GM23338 (cell line): ENCODE data around the gene FAM217B. TPM values are rescaled to one million over a fixed set of nuclear protein-coding genes. Genes with fewer than 3 reads are reported as not detected.

Experiments
- ATAC-seq: fragments of 200-7000 bp; cut with Tn5 transposase; 3 replicates; pipeline ENCODE4 v1.9.1; 2020
- DNase-seq: peaks from one replicate; pipeline ENCODE4 v3.0.0-alpha.2; 2015; ENCODE audit warnings: low spot score
- H2AFZ ChIP-seq: fragments of 200-600 bp; sonication (generic); 2 replicates; pipeline ENCODE4 v1.8.0; 2016; ENCODE audit warnings: antibody characterized with exemption, mild to moderate bottlenecking, moderate library complexity
- H3F3A ChIP-seq: fragments of 200-600 bp; sonication (generic); replicated peaks from 2 replicates; pipeline ENCODE4 v1.8.0; 2017; ENCODE audit warnings: antibody characterized with exemption, mixed run types, low read depth
- H3K27ac ChIP-seq: fragments of 200-600 bp; sonication (generic); 2 replicates; pipeline ENCODE4 v1.6.1; 2016; ENCODE audit warnings: low read depth
- H3K27me3 ChIP-seq: fragments of 200-600 bp; sonication (generic); 2 replicates; pipeline ENCODE4 v1.8.0; 2016; ENCODE audit warnings: mild to moderate bottlenecking, mixed run types, moderate library complexity; ENCODE audit not compliant: insufficient read depth
- H3K36me3 ChIP-seq: fragments of 200-600 bp; sonication (generic); 2 replicates; pipeline ENCODE4 v1.8.0; 2016; ENCODE audit warnings: mild to moderate bottlenecking; ENCODE audit not compliant: insufficient read depth
- H3K4me1 ChIP-seq: fragments of 200-600 bp; sonication (generic); 2 replicates; pipeline ENCODE4 v1.8.0; 2016; ENCODE audit warnings: mild to moderate bottlenecking, moderate library complexity; ENCODE audit not compliant: insufficient read depth
- H3K4me2 ChIP-seq: fragments of 200-600 bp; sonication (generic); 2 replicates; pipeline ENCODE4 v1.7.1; 2017; ENCODE audit warnings: mixed run types
- H3K4me3 ChIP-seq: fragments of 200-600 bp; sonication (generic); 2 replicates; pipeline ENCODE4 v1.6.1; 2016; ENCODE audit warnings: mixed run types
- H3K79me2 ChIP-seq: fragments of 200-600 bp; sonication (generic); replicated peaks from 2 replicates; pipeline ENCODE4 v1.8.0; 2017; ENCODE audit warnings: mild to moderate bottlenecking; ENCODE audit not compliant: insufficient read depth
- H3K9me2 ChIP-seq: fragments of 200-600 bp; sonication (generic); 2 replicates; pipeline ENCODE4 v1.8.0; 2017; ENCODE audit not compliant: insufficient read depth
- H4K20me1 ChIP-seq: fragments of 200-600 bp; sonication (generic); replicated peaks from 2 replicates; pipeline ENCODE4 v1.8.0; 2017; ENCODE audit warnings: mild to moderate bottlenecking; ENCODE audit not compliant: insufficient read depth
- H3K27ac Mint-ChIP-seq: 2 replicates; pipeline ENCODE4 v1.8.0; 2020; ENCODE audit warnings: inconsistent platforms, mild to moderate bottlenecking, moderate library complexity, mixed read lengths
- H3K27me3 Mint-ChIP-seq: 3 replicates; pipeline ENCODE4 v1.8.0; 2022; ENCODE audit warnings: low read depth, mild to moderate bottlenecking, moderate library complexity, mixed read lengths, inconsistent platforms; ENCODE audit not compliant: insufficient read depth, poor library complexity
- H3K36me3 Mint-ChIP-seq: 3 replicates; pipeline ENCODE4 v1.8.0; 2021; ENCODE audit warnings: low read depth, mild to moderate bottlenecking, inconsistent platforms, moderate library complexity, mixed read lengths
- H3K4me1 Mint-ChIP-seq: 3 replicates; pipeline ENCODE4 v1.8.0; 2020; ENCODE audit warnings: mild to moderate bottlenecking, inconsistent platforms, mixed read lengths
- H3K4me3 Mint-ChIP-seq: 3 replicates; pipeline ENCODE4 v1.8.0; 2021; ENCODE audit warnings: moderate library complexity, mild to moderate bottlenecking, inconsistent platforms, mixed read lengths
- H3K9me3 Mint-ChIP-seq: 3 replicates; pipeline ENCODE4 v1.8.0; 2020; ENCODE audit warnings: moderate library complexity, mild to moderate bottlenecking, inconsistent platforms, mixed read lengths
- CREB1 ChIP-seq: fragments of 250-450 bp; sonication (Bioruptor Pico); IDR thresholded peaks from 2 replicates; pipeline ENCODE4 v1.5.0; 2020; ENCODE audit warnings: low read depth, mild to moderate bottlenecking, moderate library complexity
- ETS1 ChIP-seq: IDR thresholded peaks from 2 replicates; pipeline ENCODE4 v1.6.1; 2016; ENCODE audit warnings: antibody characterized with exemption
- EZH2 ChIP-seq: fragments of 200-600 bp; sonication (generic); IDR thresholded peaks from one replicate; pipeline ENCODE4 v1.8.0; 2017; ENCODE audit warnings: antibody characterized with exemption, mild to moderate bottlenecking, low read depth; ENCODE audit not compliant: unreplicated experiment
- EZH2phosphoT487 ChIP-seq: fragments of 200-600 bp; sonication (generic); IDR thresholded peaks from one replicate; pipeline ENCODE4 v1.8.1; 2018; ENCODE audit warnings: antibody characterized with exemption; ENCODE audit not compliant: unreplicated experiment
- JUNB ChIP-seq: IDR thresholded peaks from one replicate; pipeline ENCODE4 v1.6.1; 2016; ENCODE audit warnings: antibody characterized with exemption; ENCODE audit not compliant: unreplicated experiment
- NANOG ChIP-seq: IDR thresholded peaks from 2 replicates; pipeline ENCODE4 v1.6.1; 2016; ENCODE audit warnings: antibody characterized with exemption, borderline replicate concordance
- POLR2AphosphoS5 ChIP-seq: IDR thresholded peaks from 2 replicates; pipeline ENCODE4 v1.6.1; 2016; ENCODE audit warnings: antibody characterized with exemption, low read depth
- REST ChIP-seq: IDR thresholded peaks from one replicate; pipeline ENCODE4 v1.6.1; 2018; ENCODE audit warnings: antibody characterized with exemption; ENCODE audit not compliant: unreplicated experiment
- STAT1 ChIP-seq: IDR thresholded peaks from one replicate; pipeline ENCODE4 v1.6.1; 2016; ENCODE audit warnings: antibody characterized with exemption; ENCODE audit not compliant: unreplicated experiment
- ZNF114 ChIP-seq: fragments of 250-450 bp; sonication (Bioruptor Pico); IDR thresholded peaks from 2 replicates; pipeline ENCODE4 v1.5.0; 2020; ENCODE audit warnings: mild to moderate bottlenecking, moderate library complexity
- ZNF331 ChIP-seq: fragments of 250-450 bp; sonication (Bioruptor Pico); IDR thresholded peaks from 2 replicates; pipeline ENCODE4 v1.5.0; 2020; ENCODE audit warnings: low read depth, mild to moderate bottlenecking, moderate library complexity
- polyA plus RNA-seq: library from polyadenylated mRNA; unstranded; fragments of >200 nt; fragmentation: Nextera tagmentation; extraction: Ambion mirVana; gene quantifications from 2 replicates; pipeline ENCODE4 v1.2.1, GENCODE V29; 2016
- total RNA-seq: library from RNA; depleted of rRNA; stranded (reverse); fragments of >200 nt; shearing (Covaris generic); gene quantifications from 2 replicates; pipeline ENCODE4 v1.2.3, GENCODE V29; 2014
- TF ChIP-seq, protein P1 (sequence below), 2 experiments: fragments of 200-600 bp in 1 of 2; sonication (generic) in 1 of 2; conservative IDR thresholded peaks; 2 replicates each; pipeline versions ENCODE4 v1.5.1 to v1.6.1; 2016 to 2017; ENCODE audit warnings: antibody characterized with exemption in 2 of 2, low read depth in 2 of 2, mild to moderate bottlenecking in 2 of 2, moderate library complexity in 1 of 2
- TF ChIP-seq, protein P2 (sequence below): fragments of 250-450 bp; sonication (Bioruptor Pico); IDR thresholded peaks from 2 replicates; pipeline ENCODE4 v1.5.0; 2020; ENCODE audit warnings: mild to moderate bottlenecking, moderate library complexity

Gene FAM217B
- total and polyA plus RNA-seq, 2 experiments from 2014 or later = 13.2 to 25.9 TPM

DNA sequence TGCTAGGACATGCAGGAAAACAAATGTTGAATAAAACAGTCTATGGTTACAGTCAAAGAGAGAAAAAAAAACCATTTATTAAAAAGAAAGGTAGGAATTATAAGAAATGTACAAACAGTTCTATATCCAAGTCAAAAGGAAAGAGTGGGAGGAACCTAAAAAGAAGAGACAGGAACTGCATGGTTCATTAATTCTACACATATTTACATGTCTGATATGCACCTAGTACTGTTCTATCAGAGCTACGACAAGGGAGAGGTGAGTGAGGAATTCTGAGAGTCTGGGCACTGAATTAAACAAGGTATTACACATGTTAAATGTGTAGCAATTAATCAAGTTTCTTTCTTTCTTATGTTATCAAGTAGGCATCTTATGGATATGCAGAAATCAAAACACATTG is 48.6 kb upstream of the FAM217B start:
- Mint-ChIP-seq H3K4me3 (no peak overlapping the region), H3K4me1 (no peaks in the 10 kb centered on the region), H3K27ac (no peak overlapping the region), H3K36me3 (no peaks in the 10 kb centered on the region), H3K27me3 (peaks cover 1% of the 10 kb centered on the region), H3K9me3 (no peaks in the 10 kb centered on the region)
- Histone ChIP-seq H3K36me3 (no peaks in the 10 kb centered on the region), H2AFZ (no peak overlapping the region), H4K20me1 (no peaks in the 10 kb centered on the region), H3F3A (no peaks in the 10 kb centered on the region), H3K27ac (no peak overlapping the region), H3K27me3 (0 out of 2 replicates have a peak, but pooled peaks cover 6% of the 10 kb centered on the region), H3K4me3 (no peak overlapping the region), H3K79me2 (no peaks in the 10 kb centered on the region), H3K9me2 (no peaks in the 10 kb centered on the region), H3K4me1 (no peaks in the 10 kb centered on the region), H3K4me2 (no peak overlapping the region)
- TF ChIP-seq JUNB = no peak
- TF ChIP-seq EZH2 = no peak
- no peak for TF ChIP-seq ZNF331 (CRISPR knock-in tag)
- TF ChIP-seq POLR2AphosphoS5 = no peak
- no peak for TF ChIP-seq STAT1
- TF ChIP-seq, protein P1, sequence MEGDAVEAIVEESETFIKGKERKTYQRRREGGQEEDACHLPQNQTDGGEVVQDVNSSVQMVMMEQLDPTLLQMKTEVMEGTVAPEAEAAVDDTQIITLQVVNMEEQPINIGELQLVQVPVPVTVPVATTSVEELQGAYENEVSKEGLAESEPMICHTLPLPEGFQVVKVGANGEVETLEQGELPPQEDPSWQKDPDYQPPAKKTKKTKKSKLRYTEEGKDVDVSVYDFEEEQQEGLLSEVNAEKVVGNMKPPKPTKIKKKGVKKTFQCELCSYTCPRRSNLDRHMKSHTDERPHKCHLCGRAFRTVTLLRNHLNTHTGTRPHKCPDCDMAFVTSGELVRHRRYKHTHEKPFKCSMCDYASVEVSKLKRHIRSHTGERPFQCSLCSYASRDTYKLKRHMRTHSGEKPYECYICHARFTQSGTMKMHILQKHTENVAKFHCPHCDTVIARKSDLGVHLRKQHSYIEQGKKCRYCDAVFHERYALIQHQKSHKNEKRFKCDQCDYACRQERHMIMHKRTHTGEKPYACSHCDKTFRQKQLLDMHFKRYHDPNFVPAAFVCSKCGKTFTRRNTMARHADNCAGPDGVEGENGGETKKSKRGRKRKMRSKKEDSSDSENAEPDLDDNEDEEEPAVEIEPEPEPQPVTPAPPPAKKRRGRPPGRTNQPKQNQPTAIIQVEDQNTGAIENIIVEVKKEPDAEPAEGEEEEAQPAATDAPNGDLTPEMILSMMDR (conservative IDR thresholded peaks at IDR 0.05; ENCODE audit: low read depth in 2 of 2) = no peak
- no peak for TF ChIP-seq ETS1
- TF ChIP-seq EZH2phosphoT487 = no peak
- no peak for TF ChIP-seq REST
- TF ChIP-seq, protein P2, sequence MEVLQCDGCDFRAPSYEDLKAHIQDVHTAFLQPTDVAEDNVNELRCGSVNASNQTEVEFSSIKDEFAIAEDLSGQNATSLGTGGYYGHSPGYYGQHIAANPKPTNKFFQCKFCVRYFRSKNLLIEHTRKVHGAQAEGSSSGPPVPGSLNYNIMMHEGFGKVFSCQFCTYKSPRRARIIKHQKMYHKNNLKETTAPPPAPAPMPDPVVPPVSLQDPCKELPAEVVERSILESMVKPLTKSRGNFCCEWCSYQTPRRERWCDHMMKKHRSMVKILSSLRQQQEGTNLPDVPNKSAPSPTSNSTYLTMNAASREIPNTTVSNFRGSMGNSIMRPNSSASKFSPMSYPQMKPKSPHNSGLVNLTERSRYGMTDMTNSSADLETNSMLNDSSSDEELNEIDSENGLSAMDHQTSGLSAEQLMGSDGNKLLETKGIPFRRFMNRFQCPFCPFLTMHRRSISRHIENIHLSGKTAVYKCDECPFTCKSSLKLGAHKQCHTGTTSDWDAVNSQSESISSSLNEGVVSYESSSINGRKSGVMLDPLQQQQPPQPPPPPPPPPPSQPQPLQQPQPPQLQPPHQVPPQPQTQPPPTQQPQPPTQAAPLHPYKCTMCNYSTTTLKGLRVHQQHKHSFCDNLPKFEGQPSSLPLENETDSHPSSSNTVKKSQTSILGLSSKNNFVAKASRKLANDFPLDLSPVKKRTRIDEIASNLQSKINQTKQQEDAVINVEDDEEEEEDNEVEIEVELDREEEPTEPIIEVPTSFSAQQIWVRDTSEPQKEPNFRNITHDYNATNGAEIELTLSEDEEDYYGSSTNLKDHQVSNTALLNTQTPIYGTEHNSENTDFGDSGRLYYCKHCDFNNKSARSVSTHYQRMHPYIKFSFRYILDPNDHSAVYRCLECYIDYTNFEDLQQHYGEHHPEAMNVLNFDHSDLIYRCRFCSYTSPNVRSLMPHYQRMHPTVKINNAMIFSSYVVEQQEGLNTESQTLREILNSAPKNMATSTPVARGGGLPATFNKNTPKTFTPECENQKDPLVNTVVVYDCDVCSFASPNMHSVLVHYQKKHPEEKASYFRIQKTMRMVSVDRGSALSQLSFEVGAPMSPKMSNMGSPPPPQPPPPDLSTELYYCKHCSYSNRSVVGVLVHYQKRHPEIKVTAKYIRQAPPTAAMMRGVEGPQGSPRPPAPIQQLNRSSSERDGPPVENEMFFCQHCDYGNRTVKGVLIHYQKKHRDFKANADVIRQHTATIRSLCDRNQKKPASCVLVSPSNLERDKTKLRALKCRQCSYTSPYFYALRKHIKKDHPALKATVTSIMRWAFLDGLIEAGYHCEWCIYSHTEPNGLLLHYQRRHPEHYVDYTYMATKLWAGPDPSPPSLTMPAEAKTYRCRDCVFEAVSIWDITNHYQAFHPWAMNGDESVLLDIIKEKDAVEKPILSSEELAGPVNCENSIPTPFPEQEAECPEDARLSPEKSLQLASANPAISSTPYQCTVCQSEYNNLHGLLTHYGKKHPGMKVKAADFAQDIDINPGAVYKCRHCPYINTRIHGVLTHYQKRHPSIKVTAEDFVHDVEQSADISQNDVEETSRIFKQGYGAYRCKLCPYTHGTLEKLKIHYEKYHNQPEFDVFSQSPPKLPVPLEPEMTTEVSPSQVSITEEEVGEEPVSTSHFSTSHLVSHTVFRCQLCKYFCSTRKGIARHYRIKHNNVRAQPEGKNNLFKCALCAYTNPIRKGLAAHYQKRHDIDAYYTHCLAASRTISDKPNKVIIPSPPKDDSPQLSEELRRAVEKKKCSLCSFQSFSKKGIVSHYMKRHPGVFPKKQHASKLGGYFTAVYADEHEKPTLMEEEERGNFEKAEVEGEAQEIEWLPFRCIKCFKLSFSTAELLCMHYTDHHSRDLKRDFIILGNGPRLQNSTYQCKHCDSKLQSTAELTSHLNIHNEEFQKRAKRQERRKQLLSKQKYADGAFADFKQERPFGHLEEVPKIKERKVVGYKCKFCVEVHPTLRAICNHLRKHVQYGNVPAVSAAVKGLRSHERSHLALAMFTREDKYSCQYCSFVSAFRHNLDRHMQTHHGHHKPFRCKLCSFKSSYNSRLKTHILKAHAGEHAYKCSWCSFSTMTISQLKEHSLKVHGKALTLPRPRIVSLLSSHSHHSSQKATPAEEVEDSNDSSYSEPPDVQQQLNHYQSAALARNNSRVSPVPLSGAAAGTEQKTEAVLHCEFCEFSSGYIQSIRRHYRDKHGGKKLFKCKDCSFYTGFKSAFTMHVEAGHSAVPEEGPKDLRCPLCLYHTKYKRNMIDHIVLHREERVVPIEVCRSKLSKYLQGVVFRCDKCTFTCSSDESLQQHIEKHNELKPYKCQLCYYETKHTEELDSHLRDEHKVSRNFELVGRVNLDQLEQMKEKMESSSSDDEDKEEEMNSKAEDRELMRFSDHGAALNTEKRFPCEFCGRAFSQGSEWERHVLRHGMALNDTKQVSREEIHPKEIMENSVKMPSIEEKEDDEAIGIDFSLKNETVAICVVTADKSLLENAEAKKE (CRISPR knock-in tag) = no peak
- no peak for TF ChIP-seq CREB1 (CRISPR knock-in tag)
- TF ChIP-seq NANOG = no peak
- TF ChIP-seq ZNF114 (CRISPR knock-in tag) = no peak
- ATAC-seq (no peak), DNase-seq (no peak)
